Transverse colon (tissue), 3 donors: Measurements from ENCODE around the gene ZXDC.

ENCODE experiments used
- POLR2A ChIP-seq: fragments of 450-650 bp; IDR thresholded peaks from one replicate; pipeline ENCODE4 v1.6.1; 2016; ENCODE audit warnings: antibody characterized with exemption, mild to moderate bottlenecking, moderate library complexity
- TF ChIP-seq, protein P1 (sequence below), 5 experiments: fragments of 200-600 bp in 3 of 5; fragments of 450-650 bp in 2 of 5; sonication (generic) in 3 of 5; IDR thresholded peaks; 1 replicate in 2 of 5; 2 replicates in 3 of 5; pipeline ENCODE4 v1.5.1; 2016 to 2017; ENCODE audit warnings: antibody characterized with exemption in 5 of 5, inconsistent platforms in 3 of 5, mild to moderate bottlenecking in 2 of 5, moderate library complexity in 1 of 5

DNA sequence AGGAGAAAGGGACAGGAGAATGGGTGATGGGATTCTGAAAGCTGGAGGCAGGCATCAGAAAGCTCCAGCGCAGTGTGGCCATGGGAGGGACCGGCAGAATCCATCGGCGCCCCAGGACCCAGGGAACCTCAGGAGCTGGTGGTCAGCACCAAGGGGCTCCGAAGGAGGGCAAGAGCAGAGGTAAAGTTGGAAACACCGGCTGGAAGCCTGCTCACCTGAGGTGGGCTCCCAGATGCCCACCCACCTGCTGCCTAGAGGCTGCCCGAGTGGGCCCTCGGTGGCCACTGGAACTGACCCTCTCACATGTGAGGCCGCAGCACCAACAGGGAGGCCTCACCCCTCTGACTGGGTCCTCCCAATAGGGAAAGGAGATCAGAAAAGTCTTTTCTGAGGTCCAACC lies 10.3 kb upstream of the ZXDC start:
- TF ChIP-seq, protein P1, sequence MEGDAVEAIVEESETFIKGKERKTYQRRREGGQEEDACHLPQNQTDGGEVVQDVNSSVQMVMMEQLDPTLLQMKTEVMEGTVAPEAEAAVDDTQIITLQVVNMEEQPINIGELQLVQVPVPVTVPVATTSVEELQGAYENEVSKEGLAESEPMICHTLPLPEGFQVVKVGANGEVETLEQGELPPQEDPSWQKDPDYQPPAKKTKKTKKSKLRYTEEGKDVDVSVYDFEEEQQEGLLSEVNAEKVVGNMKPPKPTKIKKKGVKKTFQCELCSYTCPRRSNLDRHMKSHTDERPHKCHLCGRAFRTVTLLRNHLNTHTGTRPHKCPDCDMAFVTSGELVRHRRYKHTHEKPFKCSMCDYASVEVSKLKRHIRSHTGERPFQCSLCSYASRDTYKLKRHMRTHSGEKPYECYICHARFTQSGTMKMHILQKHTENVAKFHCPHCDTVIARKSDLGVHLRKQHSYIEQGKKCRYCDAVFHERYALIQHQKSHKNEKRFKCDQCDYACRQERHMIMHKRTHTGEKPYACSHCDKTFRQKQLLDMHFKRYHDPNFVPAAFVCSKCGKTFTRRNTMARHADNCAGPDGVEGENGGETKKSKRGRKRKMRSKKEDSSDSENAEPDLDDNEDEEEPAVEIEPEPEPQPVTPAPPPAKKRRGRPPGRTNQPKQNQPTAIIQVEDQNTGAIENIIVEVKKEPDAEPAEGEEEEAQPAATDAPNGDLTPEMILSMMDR (IDR thresholded peaks at IDR 0.05), result no peak
- no peak for TF ChIP-seq POLR2A
